ENCODE data around the gene OASL.

DNA sequence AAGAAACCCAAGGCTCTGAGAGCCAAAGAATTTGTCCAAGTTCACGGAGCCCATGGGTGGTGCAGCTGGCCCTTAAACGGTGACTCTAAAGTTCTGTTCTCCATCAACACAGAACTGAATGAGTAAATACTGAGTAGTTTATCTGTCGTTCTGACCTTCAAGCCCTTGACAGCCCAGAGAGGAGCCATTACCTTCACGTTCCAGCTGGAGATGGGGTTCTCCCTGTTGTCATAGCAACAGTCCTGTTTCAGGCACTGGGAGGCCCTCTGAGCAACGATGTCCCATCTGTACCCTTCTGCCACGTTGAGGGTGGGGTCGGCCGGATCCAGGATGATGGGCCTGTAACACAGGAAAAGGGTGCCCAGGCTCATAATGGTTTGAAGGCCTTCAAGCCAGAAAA, 15.2 kb downstream of the OASL start:
- TF ChIP-seq ZNF707 (CRISPR knock-in tag; conservative IDR thresholded peaks at IDR 0.05) (no peak), ZKSCAN1 (IDR thresholded peaks at IDR 0.05; ENCODE audit: low read depth, low read length) (no peak), ELK1 (CRISPR knock-in tag; IDR thresholded peaks at IDR 0.05) (no peak)
- TF ChIP-seq, protein P1, sequence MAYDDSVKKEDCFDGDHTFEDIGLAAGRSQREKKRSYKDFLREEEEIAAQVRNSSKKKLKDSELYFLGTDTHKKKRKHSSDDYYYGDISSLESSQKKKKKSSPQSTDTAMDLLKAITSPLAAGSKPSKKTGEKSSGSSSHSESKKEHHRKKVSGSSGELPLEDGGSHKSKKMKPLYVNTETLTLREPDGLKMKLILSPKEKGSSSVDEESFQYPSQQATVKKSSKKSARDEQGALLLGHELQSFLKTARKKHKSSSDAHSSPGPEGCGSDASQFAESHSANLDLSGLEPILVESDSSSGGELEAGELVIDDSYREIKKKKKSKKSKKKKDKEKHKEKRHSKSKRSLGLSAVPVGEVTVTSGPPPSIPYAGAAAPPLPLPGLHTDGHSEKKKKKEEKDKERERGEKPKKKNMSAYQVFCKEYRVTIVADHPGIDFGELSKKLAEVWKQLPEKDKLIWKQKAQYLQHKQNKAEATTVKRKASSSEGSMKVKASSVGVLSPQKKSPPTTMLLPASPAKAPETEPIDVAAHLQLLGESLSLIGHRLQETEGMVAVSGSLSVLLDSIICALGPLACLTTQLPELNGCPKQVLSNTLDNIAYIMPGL (CRISPR knock-in tag; IDR thresholded peaks at IDR 0.05): no peak
